GM12891 (cell line): ENCODE results near the gene GEMIN2.
"Not testable (repeated sequence)": the region's sequence is repeated elsewhere in the genome, so short reads cannot be mapped to it uniquely, and the experiment has no call there.

Experiments used
- POLR2A ChIP-seq: IDR thresholded peaks from 2 replicates; pipeline ENCODE4 v1.6.1; 2011; ENCODE audit warnings: low read depth, low read length, control low read depth
- POLR2AphosphoS5 ChIP-seq: IDR thresholded peaks from 2 replicates; pipeline ENCODE4 v1.6.1; 2011; ENCODE audit warnings: low read depth, low read length, control low read depth

DNA sequence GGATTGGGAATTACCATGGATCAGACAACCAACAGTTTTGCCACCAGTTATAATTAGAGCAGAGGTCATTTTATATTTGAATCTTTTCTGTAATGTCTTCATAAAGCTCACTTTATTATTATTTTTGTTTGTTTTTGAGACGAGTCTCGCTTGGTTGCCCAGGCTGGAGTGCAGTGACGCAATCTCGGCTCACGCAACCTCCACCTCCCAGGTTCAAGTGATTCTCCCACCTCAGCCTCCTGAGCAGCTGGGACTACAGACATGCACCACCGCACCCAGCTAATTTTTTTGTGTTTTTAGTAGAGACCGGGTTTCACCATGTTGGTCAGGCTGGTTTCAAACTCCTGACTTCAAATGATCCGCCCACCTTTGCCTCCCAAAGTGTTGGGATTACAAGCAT lies 23.7 kb downstream of the GEMIN2 start:
- not testable (repeated sequence) for TF ChIP-seq POLR2AphosphoS5, POLR2A
